ENCODE results near the gene ZNF184.

Gene ZNF184

DNA sequence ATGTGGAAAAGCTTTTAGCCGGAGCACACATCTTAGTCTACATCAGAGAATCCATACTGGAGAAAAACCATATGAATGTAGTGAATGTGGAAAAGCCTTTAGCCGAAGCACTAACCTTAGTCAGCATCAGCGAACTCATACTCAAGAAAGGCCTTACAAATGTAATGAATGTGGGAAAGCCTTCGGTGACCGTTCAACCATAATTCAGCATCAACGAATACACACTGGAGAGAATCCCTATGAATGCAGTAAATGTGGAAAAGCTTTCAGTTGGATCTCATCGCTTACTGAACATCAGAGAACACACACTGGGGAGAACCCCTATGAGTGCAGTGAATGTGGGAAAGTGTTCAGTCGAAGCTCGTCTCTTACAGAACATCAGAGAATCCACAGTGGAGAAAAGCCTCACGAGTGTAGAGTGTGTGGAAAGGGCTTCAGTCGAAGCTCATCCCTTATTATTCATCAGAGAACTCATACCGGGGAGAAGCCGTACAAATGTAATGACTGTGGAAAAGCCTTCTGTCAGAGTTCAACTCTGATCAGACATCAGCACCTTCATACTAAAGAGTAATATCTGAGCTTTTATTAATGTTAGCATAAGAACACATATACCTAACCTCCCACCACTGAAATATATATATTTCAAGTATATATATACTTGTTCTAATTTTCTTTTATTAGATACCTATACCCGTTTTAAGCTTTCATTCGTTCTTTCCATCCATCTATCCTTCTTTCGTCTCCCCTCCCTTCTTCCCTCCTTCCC, 71.8 kb downstream of the ZNF184 start:
- no peak overlapping the region for H3K4me3 ChIP-seq (ENCODE audit: low read length)
- no peak for DNase-seq (ENCODE audit: low read depth)
- TF ChIP-seq, protein P1, sequence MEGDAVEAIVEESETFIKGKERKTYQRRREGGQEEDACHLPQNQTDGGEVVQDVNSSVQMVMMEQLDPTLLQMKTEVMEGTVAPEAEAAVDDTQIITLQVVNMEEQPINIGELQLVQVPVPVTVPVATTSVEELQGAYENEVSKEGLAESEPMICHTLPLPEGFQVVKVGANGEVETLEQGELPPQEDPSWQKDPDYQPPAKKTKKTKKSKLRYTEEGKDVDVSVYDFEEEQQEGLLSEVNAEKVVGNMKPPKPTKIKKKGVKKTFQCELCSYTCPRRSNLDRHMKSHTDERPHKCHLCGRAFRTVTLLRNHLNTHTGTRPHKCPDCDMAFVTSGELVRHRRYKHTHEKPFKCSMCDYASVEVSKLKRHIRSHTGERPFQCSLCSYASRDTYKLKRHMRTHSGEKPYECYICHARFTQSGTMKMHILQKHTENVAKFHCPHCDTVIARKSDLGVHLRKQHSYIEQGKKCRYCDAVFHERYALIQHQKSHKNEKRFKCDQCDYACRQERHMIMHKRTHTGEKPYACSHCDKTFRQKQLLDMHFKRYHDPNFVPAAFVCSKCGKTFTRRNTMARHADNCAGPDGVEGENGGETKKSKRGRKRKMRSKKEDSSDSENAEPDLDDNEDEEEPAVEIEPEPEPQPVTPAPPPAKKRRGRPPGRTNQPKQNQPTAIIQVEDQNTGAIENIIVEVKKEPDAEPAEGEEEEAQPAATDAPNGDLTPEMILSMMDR (conservative IDR thresholded peaks at IDR 0.05; ENCODE audit: low read depth, low read length): no peak

Measured in retinal pigment epithelial cell (primary cell).